K562 (cell line): Measurements from ENCODE around the gene CLPSL1. TPM values are rescaled to one million over a fixed set of nuclear protein-coding genes. Genes with fewer than 3 reads are reported as not detected.

Source experiments
- BRCA1 ChIP-seq, 2 experiments: fragments of 450-650 bp in 1 of 2; sonication (generic) in 1 of 2; formaldehyde crosslinking in 1 of 2; IDR thresholded peaks; 2 replicates each; pipeline versions ENCODE4 v1.5.0 to v1.6.1; 2017 to 2020; ENCODE audit warnings: mild to moderate bottlenecking in 1 of 2, missing genetic modification reagents in 1 of 2
- ETV1 ChIP-seq: fragments of 450-650 bp; conservative IDR thresholded peaks from 2 replicates; pipeline ENCODE4 v1.6.1; 2016; ENCODE audit warnings: missing genetic modification characterization, control low read depth, low read depth, missing compliant biosample characterization
- HNRNPLL ChIP-seq: fragments of 200-400 bp; formaldehyde crosslinking; IDR thresholded peaks from 2 replicates; pipeline ENCODE4 v1.6.1; 2017; ENCODE audit warnings: low read length, low read depth, mild to moderate bottlenecking; ENCODE audit not compliant: poor library complexity, severe bottlenecking
- MAZ ChIP-seq, 2 experiments: fragments of 450-650 bp in 1 of 2; sonication (generic) in 1 of 2; formaldehyde crosslinking; IDR thresholded peaks in 1 of 2; conservative IDR thresholded peaks in 1 of 2; 2 replicates each; pipeline versions ENCODE4 v1.4.0 to v1.5.0; 2020; ENCODE audit warnings: mild to moderate bottlenecking in 1 of 2, missing genetic modification reagents in 1 of 2
- NBN ChIP-seq: fragments of 450-650 bp; IDR thresholded peaks from 2 replicates; pipeline ENCODE4 v1.6.1; 2016; ENCODE audit warnings: low read depth, mild to moderate bottlenecking
- PHTF2 ChIP-seq: fragments of 250-450 bp; sonication (Bioruptor Pico); IDR thresholded peaks from 2 replicates; pipeline ENCODE4 v1.5.0; 2021; ENCODE audit warnings: mild to moderate bottlenecking
- POLR2H ChIP-seq: IDR thresholded peaks from 2 replicates; pipeline ENCODE4 v1.6.1; 2016; ENCODE audit warnings: missing genetic modification characterization, low read depth, mild to moderate bottlenecking, control low read depth, missing compliant biosample characterization, moderate library complexity
- SIN3B ChIP-seq: fragments of 450-650 bp; IDR thresholded peaks from 2 replicates; pipeline ENCODE4 v1.6.1; 2017; ENCODE audit warnings: low read depth, mild to moderate bottlenecking, moderate library complexity
- SMAD2 ChIP-seq: fragments of 150-350 bp; IDR thresholded peaks from 2 replicates; pipeline ENCODE4 v1.6.1; 2014; ENCODE audit warnings: low read depth, mild to moderate bottlenecking, low read length
- SMARCB1 ChIP-seq: IDR thresholded peaks from 2 replicates; pipeline ENCODE4 v1.6.1; 2011; ENCODE audit warnings: improper control_type of control experiment, low read depth; ENCODE audit not compliant: insufficient read length
- SMC3 ChIP-seq: conservative IDR thresholded peaks from 2 replicates; pipeline ENCODE4 v1.6.1; 2011; ENCODE audit warnings: low read depth, low read length, improper control_type of control experiment; ENCODE audit not compliant: insufficient read depth
- STAG1 ChIP-seq: sonication (generic); formaldehyde crosslinking; IDR thresholded peaks from 2 replicates; pipeline ENCODE4 v1.5.0; 2020; ENCODE audit warnings: missing genetic modification reagents, borderline replicate concordance
- TAF9B ChIP-seq: fragments of 450-650 bp; IDR thresholded peaks from 2 replicates; pipeline ENCODE4 v1.6.1; 2018; ENCODE audit warnings: mild to moderate bottlenecking; ENCODE audit not compliant: partially characterized antibody
- U2AF2 ChIP-seq: fragments of 200-400 bp; formaldehyde crosslinking; optimal IDR thresholded peaks from 2 replicates; pipeline ENCODE3; 2017; ENCODE audit warnings: low read depth, mild to moderate bottlenecking, low read length
- ZBTB7A ChIP-seq: IDR thresholded peaks from 2 replicates; pipeline ENCODE4 v1.6.1; 2011; ENCODE audit warnings: low read depth, mild to moderate bottlenecking, low read length, moderate library complexity, borderline replicate concordance; ENCODE audit not compliant: control insufficient read depth
- ZBTB8A ChIP-seq: fragments of 450-650 bp; IDR thresholded peaks from 2 replicates; pipeline ENCODE4 v1.6.1; 2018; ENCODE audit warnings: mild to moderate bottlenecking, moderate library complexity; ENCODE audit not compliant: partially characterized antibody
- ZNF140 ChIP-seq: fragments of 250-450 bp; sonication (Bioruptor Pico); IDR thresholded peaks from 2 replicates; pipeline ENCODE4 v1.8.0; 2021; ENCODE audit warnings: moderate library complexity, mild to moderate bottlenecking, inconsistent platforms
- ZNF347 ChIP-seq: fragments of 450-650 bp; formaldehyde crosslinking; IDR thresholded peaks from 2 replicates; pipeline ENCODE4 v1.4.0; 2020; ENCODE audit warnings: low read depth, mild to moderate bottlenecking, moderate library complexity
- ZNF644 ChIP-seq: fragments of 200-800 bp; sonication (Bioruptor generic); IDR thresholded peaks from 2 replicates; pipeline ENCODE4 v1.6.1; 2016; ENCODE audit warnings: low read depth, missing genetic modification characterization, missing compliant biosample characterization
- polyA plus RNA-seq, 8 experiments: library from polyadenylated mRNA; depleted of rRNA in 4 of 8; stranded (reverse) in 5 of 8; unstranded in 3 of 8; fragments of >200 nt; fragmentation: Nextera tagmentation in 2 of 8; fragmentation: Illumina TruSeq in 1 of 8; extraction: Ambion mirVana in 2 of 8; extraction: Trizol in 1 of 8; gene quantifications; 2 replicates each; pipeline versions ENCODE4 v1.2.1 to v1.2.3, GENCODE V29; 2011 to 2014; ENCODE audit warnings: inconsistent platforms in 1 of 8, missing spikeins in 1 of 8
- total RNA-seq, 7 experiments: library from RNA; depleted of rRNA in 6 of 7; stranded (reverse); fragments of >200 nt in 6 of 7; fragmentation: Illumina TruSeq in 2 of 7; extraction: Trizol in 2 of 7; gene quantifications; 2 replicates each; pipeline versions ENCODE4 v1.2.1 to v1.2.3, GENCODE V29; 2011 to 2021; ENCODE audit warnings: low replicate concordance in 1 of 7
- TF ChIP-seq, protein P1 (sequence below): fragments of 450-650 bp; IDR thresholded peaks from 2 replicates; pipeline ENCODE4 v1.6.1; 2018; ENCODE audit warnings: mild to moderate bottlenecking, low read depth; ENCODE audit not compliant: partially characterized antibody
- TF ChIP-seq, protein P2 (sequence below): fragments of 250-450 bp; sonication (Bioruptor Pico); IDR thresholded peaks from 2 replicates; pipeline ENCODE4 v1.4.0; 2020; ENCODE audit warnings: borderline replicate concordance
- TF ChIP-seq, protein P3 (sequence below), 3 experiments: IDR thresholded peaks in 2 of 3; conservative IDR thresholded peaks in 1 of 3; 2 replicates each; pipeline ENCODE4 v1.5.1; 2011 to 2012; ENCODE audit warnings: low read length in 3 of 3, mild to moderate bottlenecking in 3 of 3, control low read depth in 2 of 3, improper control_type of control experiment in 1 of 3, inconsistent platforms in 1 of 3, low read depth in 1 of 3, mixed read lengths in 1 of 3, moderate library complexity in 1 of 3; ENCODE audit not compliant: insufficient read depth in 2 of 3

CLPSL1 gene
- total and polyA plus RNA-seq, 9 of the 15 experiments (the other 6 are each of a cell fraction or from before 2014, with no cell fraction given), result not detected

DNA sequence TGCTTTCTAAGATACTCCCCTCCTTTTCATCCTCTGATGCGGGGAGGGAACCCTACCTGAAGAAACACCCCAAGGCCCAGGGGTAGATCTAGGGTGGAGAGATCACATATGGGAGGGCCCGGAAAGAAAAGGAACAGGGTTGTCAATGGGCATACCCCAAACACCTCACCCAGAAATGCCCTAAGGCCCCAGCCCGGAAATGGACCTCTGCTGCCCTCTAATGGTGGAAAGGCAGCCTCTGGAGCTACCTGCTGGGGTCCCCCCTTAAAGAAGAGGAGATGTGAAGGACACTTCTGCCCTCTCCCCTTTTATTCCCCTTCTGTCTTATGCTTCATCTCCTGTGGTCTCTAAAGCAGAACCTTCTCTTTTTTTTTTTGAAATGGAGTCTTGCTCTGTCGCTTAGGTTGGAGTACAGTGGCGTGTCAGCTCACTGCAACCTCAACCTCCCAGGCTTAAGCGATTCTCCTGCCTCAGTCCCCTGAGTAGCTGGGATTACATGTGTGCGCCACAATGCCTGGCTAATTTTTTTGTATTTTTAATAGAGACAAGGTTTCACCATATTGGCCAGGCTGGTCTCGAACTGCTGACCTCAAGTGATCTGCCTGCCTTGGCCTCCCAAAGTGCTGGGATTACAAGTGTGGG lies 44.4 kb upstream of the CLPSL1 start (continued):
- TF ChIP-seq, protein P1, sequence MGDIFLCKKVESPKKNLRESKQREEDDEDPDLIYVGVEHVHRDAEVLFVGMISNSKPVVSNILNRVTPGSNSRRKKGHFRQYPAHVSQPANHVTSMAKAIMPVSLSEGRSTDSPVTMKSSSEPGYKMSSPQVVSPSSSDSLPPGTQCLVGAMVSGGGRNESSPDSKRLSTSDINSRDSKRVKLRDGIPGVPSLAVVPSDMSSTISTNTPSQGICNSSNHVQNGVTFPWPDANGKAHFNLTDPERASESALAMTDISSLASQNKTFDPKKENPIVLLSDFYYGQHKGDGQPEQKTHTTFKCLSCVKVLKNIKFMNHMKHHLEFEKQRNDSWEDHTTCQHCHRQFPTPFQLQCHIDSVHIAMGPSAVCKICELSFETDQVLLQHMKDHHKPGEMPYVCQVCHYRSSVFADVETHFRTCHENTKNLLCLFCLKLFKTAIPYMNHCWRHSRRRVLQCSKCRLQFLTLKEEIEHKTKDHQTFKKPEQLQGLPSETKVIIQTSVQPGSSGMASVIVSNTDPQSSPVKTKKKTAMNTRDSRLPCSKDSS, result no peak
- TF ChIP-seq STAG1 (CRISPR knock-in tag) (peak; percentile 85; the same call in 1 of the 2 replicates), ZBTB8A (no peak), MAZ (CRISPR knock-in tag; conservative IDR thresholded peaks at IDR 0.05 in 1 of 2, IDR thresholded peaks at IDR 0.05 in 1 of 2) (no peak), PHTF2 (no peak), SMAD2 (no peak), BRCA1 (IDR thresholded peaks at IDR 0.05) (no peak), BRCA1 (CRISPR knock-in tag; IDR thresholded peaks at IDR 0.05) (no peak), TAF9B (no peak), POLR2H (tag) (no peak), SMC3 (peak; percentile 93), SMARCB1 (no peak), HNRNPLL (no peak), U2AF2 (no peak), ETV1 (tag) (peak; percentile 62), SIN3B (peak; percentile 17; the same call in 1 of the 2 replicates), ZNF347 (CRISPR knock-in tag) (no peak), ZNF644 (tag) (no peak), NBN (0 out of 2 replicates have a peak, but pooled peaks have one; percentile 44), ZBTB7A (0 out of 2 replicates have a peak, but pooled peaks have one; percentile 26), ZNF140 (CRISPR knock-in tag) (no peak)
- TF ChIP-seq, protein P2, sequence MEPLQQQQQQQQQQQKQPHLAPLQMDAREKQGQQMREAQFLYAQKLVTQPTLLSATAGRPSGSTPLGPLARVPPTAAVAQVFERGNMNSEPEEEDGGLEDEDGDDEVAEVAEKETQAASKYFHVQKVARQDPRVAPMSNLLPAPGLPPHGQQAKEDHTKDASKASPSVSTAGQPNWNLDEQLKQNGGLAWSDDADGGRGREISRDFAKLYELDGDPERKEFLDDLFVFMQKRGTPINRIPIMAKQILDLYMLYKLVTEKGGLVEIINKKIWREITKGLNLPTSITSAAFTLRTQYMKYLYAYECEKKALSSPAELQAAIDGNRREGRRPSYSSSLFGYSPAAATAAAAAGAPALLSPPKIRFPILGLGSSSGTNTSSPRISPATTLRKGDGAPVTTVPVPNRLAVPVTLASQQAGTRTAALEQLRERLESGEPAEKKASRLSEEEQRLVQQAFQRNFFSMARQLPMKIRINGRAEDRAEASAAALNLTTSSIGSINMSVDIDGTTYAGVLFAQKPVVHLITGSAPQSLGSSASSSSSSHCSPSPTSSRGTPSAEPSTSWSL (CRISPR knock-in tag), result no peak
- TF ChIP-seq, protein P3, sequence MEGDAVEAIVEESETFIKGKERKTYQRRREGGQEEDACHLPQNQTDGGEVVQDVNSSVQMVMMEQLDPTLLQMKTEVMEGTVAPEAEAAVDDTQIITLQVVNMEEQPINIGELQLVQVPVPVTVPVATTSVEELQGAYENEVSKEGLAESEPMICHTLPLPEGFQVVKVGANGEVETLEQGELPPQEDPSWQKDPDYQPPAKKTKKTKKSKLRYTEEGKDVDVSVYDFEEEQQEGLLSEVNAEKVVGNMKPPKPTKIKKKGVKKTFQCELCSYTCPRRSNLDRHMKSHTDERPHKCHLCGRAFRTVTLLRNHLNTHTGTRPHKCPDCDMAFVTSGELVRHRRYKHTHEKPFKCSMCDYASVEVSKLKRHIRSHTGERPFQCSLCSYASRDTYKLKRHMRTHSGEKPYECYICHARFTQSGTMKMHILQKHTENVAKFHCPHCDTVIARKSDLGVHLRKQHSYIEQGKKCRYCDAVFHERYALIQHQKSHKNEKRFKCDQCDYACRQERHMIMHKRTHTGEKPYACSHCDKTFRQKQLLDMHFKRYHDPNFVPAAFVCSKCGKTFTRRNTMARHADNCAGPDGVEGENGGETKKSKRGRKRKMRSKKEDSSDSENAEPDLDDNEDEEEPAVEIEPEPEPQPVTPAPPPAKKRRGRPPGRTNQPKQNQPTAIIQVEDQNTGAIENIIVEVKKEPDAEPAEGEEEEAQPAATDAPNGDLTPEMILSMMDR (IDR thresholded peaks at IDR 0.05 in 2 of 3, conservative IDR thresholded peaks at IDR 0.05 in 1 of 3; ENCODE audit: insufficient read depth in 2 of 3, low read depth in 1 of 3, low read length in 3 of 3), result peak; percentile 94 to 98 (median 95)
